Measurements from ENCODE around the gene MED8. TPM values are rescaled to one million over a fixed set of nuclear protein-coding genes. Genes with fewer than 3 reads are reported as not detected.
A peak's percentile ranks its signal among the peaks of the same experiment; 100 is the strongest.

The MED8 gene
- total and polyA plus RNA-seq, 4 experiments from 2014 or later = 34.0 to 42.3 (median 35.8) TPM

DNA sequence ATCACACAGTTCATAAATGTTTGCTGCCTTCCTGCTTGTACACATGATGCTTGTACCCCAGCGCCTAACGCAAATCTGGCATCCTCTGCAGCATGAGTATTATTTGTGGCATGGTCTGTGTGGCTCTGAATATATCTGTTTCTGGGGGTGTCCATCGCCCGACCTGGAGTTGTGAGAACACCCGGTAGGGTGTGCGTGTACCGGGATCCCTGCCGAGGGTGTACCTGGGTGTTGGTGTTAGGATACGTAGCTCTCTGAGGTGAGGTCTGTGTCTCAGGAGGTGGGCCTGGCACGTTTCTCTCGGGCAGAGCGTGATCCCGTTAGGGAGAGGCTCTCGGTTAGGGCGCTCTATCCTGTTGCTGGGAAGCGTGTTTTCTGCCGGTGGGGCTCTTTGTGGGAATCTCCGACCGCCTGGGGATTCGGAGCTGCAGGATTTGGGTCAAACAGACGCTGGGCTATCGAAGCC lies 41.2 kb downstream of the MED8 start:
- Histone ChIP-seq H3K27ac (ENCODE audit: low read depth, low read length) (peak overlapping the region; percentile 49), H3K4me3 (ENCODE audit: low read length in 2 of 2) (peak overlapping the region in 1 of 2 donors; percentile 36), H3K27me3 (ENCODE audit: insufficient read depth, low read length) (no peaks in the 10 kb centered on the region), H3K36me3 (ENCODE audit: insufficient read depth, low read length) (no peaks in the 10 kb centered on the region), H3K9me3 (ENCODE audit: control insufficient read depth in 1 of 2, low read length in 2 of 2) (no peaks in the 10 kb centered on the region), H3K4me1 (ENCODE audit: insufficient read depth, low read length) (peaks cover 5% of the 10 kb centered on the region)
- ChIA-PET CTCF (ENCODE audit: partially characterized antibody) (no interaction called here), POLR2A (ENCODE audit: partially characterized antibody) (interaction anchor here (1.0 to 2.3 kb wide), 3 partner anchors 10 to 106 kb away, joined by 3 to 10 read pairs (median 5); partner anchors contain the start of genes CDC20, ELOVL1 and HYI)
- Mint-ChIP-seq H3K4me1 (peaks cover 2 to 11% (median 11%) of the 10 kb centered on the region in 4 donors), H3K9me3 (no peaks in the 10 kb centered on the region), H3K27me3 (peaks cover 0 to 2% of the 10 kb centered on the region in 2 donors), H3K4me3 (peak overlapping the region in 6 of 8 donors; percentile 11 to 88 (median 57)), H3K36me3 (no peaks in the 10 kb centered on the region), H3K27ac (peak overlapping the region in 4 of 7 donors; percentile 3 to 66 (median 46))
- intact Hi-C loops (cut with micrococcal nuclease) = no loop called here
- no peak for DNase-seq

DNA sequence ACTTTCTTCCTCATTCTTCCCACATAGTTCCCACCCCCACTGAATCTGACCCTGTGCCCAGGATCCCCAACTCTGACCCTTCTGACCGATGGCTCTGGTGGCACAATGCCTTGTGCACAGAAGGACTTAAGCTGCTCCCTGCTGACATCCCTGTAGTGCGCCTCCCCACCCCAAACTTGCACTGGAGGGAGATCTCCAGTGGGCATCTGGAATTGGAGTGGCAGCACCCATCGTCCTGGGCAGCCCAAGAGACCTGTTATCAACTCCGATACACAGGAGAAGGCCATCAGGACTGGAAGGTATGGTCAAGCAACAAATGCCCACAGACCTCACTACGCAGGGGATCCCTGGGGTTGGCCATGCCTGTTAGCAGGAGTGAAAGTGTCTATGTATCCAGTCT lies 43.0 kb downstream of the MED8 start:
- Mint-ChIP-seq H3K36me3 (no peaks in the 10 kb centered on the region), H3K4me3 (no peak overlapping the region), H3K27me3 (peaks cover 0 to 2% of the 10 kb centered on the region in 2 donors), H3K9me3 (no peaks in the 10 kb centered on the region), H3K4me1 (peaks cover 2 to 11% (median 11%) of the 10 kb centered on the region in 4 donors), H3K27ac (no peak overlapping the region)
- no peaks in the 10 kb centered on the region for H3K36me3 ChIP-seq (ENCODE audit: insufficient read depth, low read length)
- intact Hi-C loops (cut with micrococcal nuclease) = no loop called here
- CTCF ChIA-PET (ENCODE audit: partially characterized antibody) = interaction anchor here (0.9 kb wide), 1 partner anchor 12 kb away, joined by 3 read pairs; no protein-coding TSS in a partner anchor
- H3K27me3 ChIP-seq (ENCODE audit: insufficient read depth, low read length) = no peaks in the 10 kb centered on the region
- POLR2A ChIA-PET (ENCODE audit: partially characterized antibody) = no interaction called here
- H3K9me3 ChIP-seq (ENCODE audit: control insufficient read depth in 1 of 2, low read length in 2 of 2) = no peaks in the 10 kb centered on the region
- no peak for DNase-seq
- no peak overlapping the region for H3K27ac ChIP-seq (ENCODE audit: low read depth, low read length)
- no peak overlapping the region for H3K4me3 ChIP-seq (ENCODE audit: low read length in 2 of 2)
- H3K4me1 ChIP-seq (ENCODE audit: insufficient read depth, low read length) = peaks cover 5% of the 10 kb centered on the region

- peaks cover 2 to 11% (median 11%) of the 10 kb centered on the region in 4 donors for H3K4me1 Mint-ChIP-seq
- DNase-seq = no peak
- Histone ChIP-seq H3K36me3 (ENCODE audit: insufficient read depth, low read length) (no peaks in the 10 kb centered on the region), H3K4me1 (ENCODE audit: insufficient read depth, low read length) (peaks cover 5% of the 10 kb centered on the region), H3K27me3 (ENCODE audit: insufficient read depth, low read length) (no peaks in the 10 kb centered on the region), H3K4me3 (ENCODE audit: low read length in 2 of 2) (no peak overlapping the region), H3K27ac (ENCODE audit: low read depth, low read length) (no peak overlapping the region), H3K9me3 (ENCODE audit: control insufficient read depth in 1 of 2, low read length in 2 of 2) (no peaks in the 10 kb centered on the region)
- H3K36me3 Mint-ChIP-seq = no peaks in the 10 kb centered on the region
- CTCF ChIA-PET (ENCODE audit: partially characterized antibody) = no interaction called here
- intact Hi-C loops (cut with micrococcal nuclease) = no loop called here
- peak overlapping the region in 3 of 7 donors; percentile 25 to 38 (median 31) for H3K27ac Mint-ChIP-seq
- no peak overlapping the region for H3K4me3 Mint-ChIP-seq
- H3K9me3 Mint-ChIP-seq = no peaks in the 10 kb centered on the region
- POLR2A ChIA-PET (ENCODE audit: partially characterized antibody) = no interaction called here
- H3K27me3 Mint-ChIP-seq = peaks cover 0 to 4% of the 10 kb centered on the region in 2 donors
These were observed 44.5 kb downstream of the MED8 start for GRCh38 chr1:43345120-43345519.

DNA sequence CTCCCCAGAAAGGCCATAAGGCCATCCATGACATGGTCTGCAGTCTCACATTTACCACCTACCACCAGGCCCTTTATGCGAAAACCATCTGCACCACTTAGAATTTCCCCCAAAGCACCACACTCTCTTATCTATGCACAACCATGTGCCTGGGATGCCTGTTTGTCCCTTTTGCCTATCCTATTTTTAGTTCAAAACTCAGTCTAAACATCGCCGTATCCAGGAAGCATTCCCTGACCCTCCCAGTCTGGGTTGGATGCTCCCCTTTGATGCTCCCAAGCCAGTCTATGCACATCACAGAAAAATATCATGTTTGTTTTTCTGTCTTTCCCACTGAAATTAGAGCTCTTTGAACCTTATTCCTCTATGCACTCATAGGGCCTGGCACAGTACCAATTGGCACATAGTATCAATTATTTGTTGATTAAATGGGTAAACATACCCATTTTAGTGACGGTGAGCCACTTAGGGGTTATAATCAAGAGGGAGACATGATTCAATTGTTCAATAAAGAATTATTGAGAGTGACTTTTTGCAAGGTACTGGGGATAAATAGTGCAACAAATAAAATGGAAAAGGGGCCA lies 45.2 kb downstream of the MED8 start:
- Mint-ChIP-seq H3K36me3 (no peaks in the 10 kb centered on the region), H3K27ac (peak overlapping the region in 3 of 7 donors; percentile 2 to 44 (median 4)), H3K9me3 (no peaks in the 10 kb centered on the region), H3K27me3 (peaks cover 0 to 4% of the 10 kb centered on the region in 2 donors), H3K4me3 (no peak overlapping the region), H3K4me1 (peaks cover 0 to 4% (median 3%) of the 10 kb centered on the region in 4 donors)
- H3K9me3 ChIP-seq (ENCODE audit: control insufficient read depth in 1 of 2, low read length in 2 of 2) = no peaks in the 10 kb centered on the region
- no peaks in the 10 kb centered on the region for H3K36me3 ChIP-seq (ENCODE audit: insufficient read depth, low read length)
- POLR2A ChIA-PET (ENCODE audit: partially characterized antibody) = no interaction called here
- H3K27me3 ChIP-seq (ENCODE audit: insufficient read depth, low read length) = no peaks in the 10 kb centered on the region
- CTCF ChIA-PET (ENCODE audit: partially characterized antibody) = no interaction called here
- intact Hi-C loops (cut with micrococcal nuclease) = no loop called here
- H3K4me1 ChIP-seq (ENCODE audit: insufficient read depth, low read length) = no peaks in the 10 kb centered on the region
- no peak overlapping the region for H3K27ac ChIP-seq (ENCODE audit: low read depth, low read length)
- H3K4me3 ChIP-seq (ENCODE audit: low read length in 2 of 2) = no peak overlapping the region
- no peak for DNase-seq

- no peaks in the 10 kb centered on the region for H3K9me3 ChIP-seq (ENCODE audit: control insufficient read depth in 1 of 2, low read length in 2 of 2)
- H3K4me1 ChIP-seq (ENCODE audit: insufficient read depth, low read length) = no peaks in the 10 kb centered on the region
- H3K27me3 ChIP-seq (ENCODE audit: insufficient read depth, low read length) = no peaks in the 10 kb centered on the region
- H3K36me3 Mint-ChIP-seq = no peaks in the 10 kb centered on the region
- intact Hi-C loops (cut with micrococcal nuclease) = no loop called here
- no peak for DNase-seq
- H3K27me3 Mint-ChIP-seq = peaks cover 0 to 4% of the 10 kb centered on the region in 2 donors
- no peaks in the 10 kb centered on the region for H3K9me3 Mint-ChIP-seq
- H3K4me3 Mint-ChIP-seq = no peak overlapping the region
- CTCF ChIA-PET (ENCODE audit: partially characterized antibody) = interaction anchor here (1.0 kb wide), 1 partner anchor 12 kb away, joined by 3 read pairs; no protein-coding TSS in a partner anchor
- peak overlapping the region in 1 of 7 donors; percentile 38 for H3K27ac Mint-ChIP-seq
- H3K4me3 ChIP-seq (ENCODE audit: low read length in 2 of 2) = no peak overlapping the region
- no peaks in the 10 kb centered on the region for H3K4me1 Mint-ChIP-seq
- H3K36me3 ChIP-seq (ENCODE audit: insufficient read depth, low read length) = no peaks in the 10 kb centered on the region
- POLR2A ChIA-PET (ENCODE audit: partially characterized antibody) = no interaction called here
- no peak overlapping the region for H3K27ac ChIP-seq (ENCODE audit: low read depth, low read length)
These were observed 49.0 kb downstream of the MED8 start for GRCh38 chr1:43340559-43340958.

- Histone ChIP-seq H3K4me3 (ENCODE audit: low read length in 2 of 2) (no peak overlapping the region), H3K27me3 (ENCODE audit: insufficient read depth, low read length) (no peaks in the 10 kb centered on the region), H3K4me1 (ENCODE audit: insufficient read depth, low read length) (no peaks in the 10 kb centered on the region), H3K36me3 (ENCODE audit: insufficient read depth, low read length) (no peaks in the 10 kb centered on the region), H3K27ac (ENCODE audit: low read depth, low read length) (no peak overlapping the region), H3K9me3 (ENCODE audit: control insufficient read depth in 1 of 2, low read length in 2 of 2) (no peaks in the 10 kb centered on the region)
- ChIA-PET POLR2A (ENCODE audit: partially characterized antibody) (no interaction called here), CTCF (ENCODE audit: partially characterized antibody) (interaction anchor here (1.0 kb wide), 1 partner anchor 13 kb away, joined by 3 read pairs; no protein-coding TSS in a partner anchor)
- intact Hi-C loops (cut with micrococcal nuclease) = no loop called here
- no peak overlapping the region for H3K27ac Mint-ChIP-seq
- H3K4me3 Mint-ChIP-seq = no peak overlapping the region
- H3K36me3 Mint-ChIP-seq = no peaks in the 10 kb centered on the region
- no peak for DNase-seq
- H3K4me1 Mint-ChIP-seq = no peaks in the 10 kb centered on the region
- no peaks in the 10 kb centered on the region for H3K9me3 Mint-ChIP-seq
- H3K27me3 Mint-ChIP-seq = peaks cover 0 to 4% of the 10 kb centered on the region in 2 donors
These were observed 49.9 kb downstream of the MED8 start for GRCh38 chr1:43339584-43340232.

DNA sequence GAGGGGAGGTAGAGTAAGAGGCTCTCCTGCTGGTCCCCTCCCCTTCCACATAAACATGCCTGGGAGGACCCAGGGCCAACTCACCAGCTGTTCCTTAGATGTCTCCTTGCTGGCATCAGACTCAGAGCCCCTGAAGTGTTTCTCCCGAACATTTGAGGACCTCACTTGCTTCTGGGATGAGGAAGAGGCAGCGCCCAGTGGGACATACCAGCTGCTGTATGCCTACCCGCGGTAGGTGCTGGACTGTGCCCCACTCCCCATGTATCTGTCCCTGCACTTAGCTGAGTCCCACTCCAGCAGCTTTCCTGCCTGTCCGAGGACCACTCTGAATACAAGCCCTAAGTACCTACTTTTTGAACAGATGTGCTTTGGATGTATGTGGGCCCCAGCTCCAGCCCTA lies 51.6 kb downstream of the MED8 start:
- Histone ChIP-seq H3K36me3 (ENCODE audit: insufficient read depth, low read length) (no peaks in the 10 kb centered on the region), H3K4me3 (ENCODE audit: low read length in 2 of 2) (no peak overlapping the region), H3K27ac (ENCODE audit: low read depth, low read length) (no peak overlapping the region), H3K9me3 (ENCODE audit: control insufficient read depth in 1 of 2, low read length in 2 of 2) (no peaks in the 10 kb centered on the region), H3K27me3 (ENCODE audit: insufficient read depth, low read length) (no peaks in the 10 kb centered on the region), H3K4me1 (ENCODE audit: insufficient read depth, low read length) (no peaks in the 10 kb centered on the region)
- intact Hi-C loops (cut with micrococcal nuclease) = no loop called here
- no peak for DNase-seq
- Mint-ChIP-seq H3K27ac (no peak overlapping the region), H3K36me3 (no peaks in the 10 kb centered on the region), H3K9me3 (no peaks in the 10 kb centered on the region), H3K4me3 (no peak overlapping the region), H3K4me1 (no peaks in the 10 kb centered on the region), H3K27me3 (peaks cover 0 to 5% of the 10 kb centered on the region in 2 donors)
- ChIA-PET CTCF (ENCODE audit: partially characterized antibody) (no interaction called here), POLR2A (ENCODE audit: partially characterized antibody) (no interaction called here)

All from CD4-positive, alpha-beta memory T cell (primary cell).